ENCODE results near the gene ULK1.

Gene ULK1

DNA sequence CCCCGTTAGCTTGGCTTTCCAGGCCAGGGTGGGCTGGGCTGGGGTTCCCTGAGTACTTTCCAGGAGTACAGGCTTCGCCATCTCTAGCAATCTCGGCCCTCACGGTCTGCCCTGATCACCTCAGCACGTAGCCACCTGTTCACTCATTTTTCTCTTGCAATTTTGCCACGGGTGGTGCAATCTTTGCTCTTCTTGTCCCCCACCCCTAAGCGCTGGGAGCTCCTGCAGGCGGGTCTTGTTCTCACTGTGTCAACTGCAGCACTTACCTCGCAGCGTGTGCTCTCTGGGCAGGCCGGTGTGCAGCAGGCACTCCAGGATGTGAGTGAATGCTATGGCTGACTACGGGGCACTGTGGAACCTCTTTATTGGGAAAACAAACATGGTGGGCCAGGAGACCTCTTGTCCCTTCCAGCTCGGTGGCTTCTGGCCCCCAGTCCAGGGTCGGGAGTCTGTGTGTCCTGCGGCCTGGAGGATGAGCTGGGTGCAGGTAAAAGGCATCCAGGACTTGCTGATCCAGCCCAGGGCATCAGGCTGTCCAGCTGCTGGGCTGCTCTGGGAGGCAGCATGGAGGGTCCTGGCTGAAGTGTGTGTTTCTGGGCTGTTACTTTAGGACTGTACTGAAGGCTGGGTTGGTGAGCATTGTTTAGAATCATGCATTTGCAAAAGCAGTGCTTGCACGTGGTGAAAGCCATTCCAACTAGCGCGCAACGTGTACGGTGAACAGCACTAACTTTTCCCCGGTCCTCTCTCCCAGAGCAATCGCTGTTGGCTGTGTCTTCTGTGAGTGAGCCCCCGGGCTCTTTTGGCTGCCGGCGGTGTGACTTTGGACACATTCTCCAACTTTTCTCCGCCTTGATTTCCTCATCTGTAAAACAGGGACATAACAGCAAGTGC lies 1.5 kb upstream of the ULK1 start:
- no peak for DNase-seq (ENCODE audit: low read depth in 2 of 2)

DNA sequence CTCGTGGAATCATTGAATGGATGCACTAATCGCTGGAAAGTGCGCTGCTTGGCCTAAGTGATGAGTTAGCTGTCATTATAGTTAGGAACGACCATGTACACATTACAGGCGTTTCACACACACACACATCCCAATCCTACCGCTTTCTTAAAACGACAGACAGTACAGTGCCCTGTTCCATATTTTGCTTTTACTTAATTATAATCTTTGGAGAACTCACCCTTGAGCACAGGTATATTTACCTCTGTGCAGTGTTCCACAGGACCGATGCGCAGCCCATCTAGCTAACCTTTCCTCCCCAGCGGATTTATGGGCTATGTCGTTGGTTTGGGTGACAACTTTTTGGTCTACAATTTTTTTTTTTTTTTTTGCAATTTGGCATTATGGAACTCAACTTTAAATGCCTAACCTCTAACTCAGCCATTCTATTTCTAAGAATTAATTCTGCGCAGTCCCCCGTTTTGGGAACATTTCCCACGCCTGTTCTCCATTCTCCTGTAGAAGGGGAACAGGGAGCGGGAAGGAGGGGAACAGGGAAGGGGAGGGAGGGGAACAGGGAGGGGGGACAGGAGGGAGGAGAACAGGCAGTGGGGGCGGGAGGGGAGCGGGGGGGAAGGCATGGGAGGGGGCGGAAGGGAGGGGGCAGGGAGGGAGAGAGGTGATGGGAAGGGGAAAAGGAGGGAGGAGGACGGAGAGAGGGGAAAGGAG lies 663 bp upstream of the ULK1 start:
- no peak for DNase-seq (ENCODE audit: low read depth in 2 of 2)

DNA sequence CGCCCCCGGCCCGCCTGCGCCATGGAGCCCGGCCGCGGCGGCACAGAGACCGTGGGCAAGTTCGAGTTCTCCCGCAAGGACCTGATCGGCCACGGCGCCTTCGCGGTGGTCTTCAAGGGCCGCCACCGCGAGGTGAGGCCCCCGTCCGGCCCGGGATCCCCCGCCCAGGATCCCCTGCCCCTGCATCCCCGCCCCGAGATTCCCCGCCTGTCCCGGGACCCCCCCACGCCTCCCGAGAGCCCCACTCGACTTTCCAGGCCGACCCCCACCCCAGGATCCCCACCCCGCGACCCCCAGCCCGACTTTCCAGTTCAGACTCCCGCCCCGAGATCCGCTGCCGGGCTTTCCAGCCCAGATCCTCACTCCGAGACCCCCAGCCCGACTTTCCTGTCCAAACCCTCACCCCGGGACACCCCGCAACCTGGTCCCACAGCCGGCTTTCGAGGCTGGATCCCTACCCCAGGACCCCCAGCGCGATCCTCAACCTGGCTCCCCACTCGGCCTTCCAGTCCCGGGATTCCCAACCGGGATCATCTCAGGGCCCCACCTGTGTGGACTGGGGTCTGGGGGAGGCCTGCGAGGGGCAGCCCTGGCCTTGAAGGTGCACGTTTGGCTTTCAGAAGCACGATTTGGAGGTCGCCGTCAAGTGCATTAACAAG lies 688 bp downstream of the ULK1 start:
- DNase-seq (ENCODE audit: low read depth in 2 of 2): no peak

DNA sequence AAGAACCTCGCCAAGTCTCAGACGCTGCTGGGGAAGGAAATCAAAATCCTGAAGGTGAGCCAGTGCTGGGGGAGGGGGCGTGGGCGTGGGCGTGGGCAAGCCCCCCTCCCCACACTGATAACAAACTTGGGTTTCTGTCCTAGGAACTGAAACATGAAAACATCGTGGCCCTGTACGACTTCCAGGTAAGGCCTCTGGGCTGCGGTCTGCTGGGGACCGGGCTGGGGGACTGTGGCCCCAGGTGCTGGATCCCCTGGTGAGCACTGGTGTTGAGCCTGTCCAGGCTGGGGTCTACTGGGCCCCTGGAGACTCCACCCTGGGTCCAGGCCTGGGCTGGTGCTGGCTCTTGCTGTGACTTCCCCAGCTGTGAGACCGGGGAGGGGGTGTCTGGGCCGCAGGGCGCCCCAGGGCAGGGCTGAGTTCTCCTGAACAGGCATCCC lies 1.2 kb downstream of the ULK1 start:
- DNase-seq (ENCODE audit: low read depth in 2 of 2): no peak

DNA sequence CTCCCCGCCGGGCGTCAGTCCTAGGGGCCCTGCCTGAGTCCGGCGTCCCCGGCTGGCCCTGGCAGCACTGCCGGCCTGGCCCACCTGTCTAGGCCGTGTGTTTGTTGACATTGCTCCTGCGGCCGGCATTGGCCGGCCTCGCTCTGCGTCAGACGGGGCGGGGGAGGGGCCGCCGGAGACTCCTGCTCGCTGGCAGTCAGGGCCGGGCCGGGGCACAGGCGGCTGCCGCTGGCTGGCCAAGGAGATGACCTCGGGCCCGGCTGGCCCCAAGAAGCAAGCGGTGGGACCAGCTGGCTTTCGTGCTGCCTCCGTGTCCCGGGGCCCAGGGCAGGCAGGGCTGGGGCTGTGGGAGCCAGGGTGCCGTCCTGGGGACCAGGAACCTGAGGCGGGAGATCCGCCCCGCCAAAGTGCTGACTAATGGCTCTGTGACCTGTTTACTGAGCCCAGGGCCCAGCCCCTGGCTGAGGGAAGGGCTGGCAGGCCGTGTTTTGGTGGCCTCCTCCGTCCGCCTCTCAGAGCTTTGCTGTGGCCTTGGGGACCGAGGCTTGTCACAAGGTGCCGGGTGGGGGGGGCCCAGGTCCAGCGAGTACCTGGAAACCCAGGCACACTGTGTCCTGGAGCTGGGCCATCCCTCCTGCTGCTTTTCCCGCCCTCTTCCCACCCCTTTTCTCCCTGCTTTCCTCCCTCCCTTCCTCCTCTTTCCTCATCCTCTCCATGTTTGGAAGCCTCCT lies 1.8 kb downstream of the ULK1 start:
- DNase-seq (ENCODE audit: low read depth in 2 of 2): peak; percentile 50 to 54

DNA sequence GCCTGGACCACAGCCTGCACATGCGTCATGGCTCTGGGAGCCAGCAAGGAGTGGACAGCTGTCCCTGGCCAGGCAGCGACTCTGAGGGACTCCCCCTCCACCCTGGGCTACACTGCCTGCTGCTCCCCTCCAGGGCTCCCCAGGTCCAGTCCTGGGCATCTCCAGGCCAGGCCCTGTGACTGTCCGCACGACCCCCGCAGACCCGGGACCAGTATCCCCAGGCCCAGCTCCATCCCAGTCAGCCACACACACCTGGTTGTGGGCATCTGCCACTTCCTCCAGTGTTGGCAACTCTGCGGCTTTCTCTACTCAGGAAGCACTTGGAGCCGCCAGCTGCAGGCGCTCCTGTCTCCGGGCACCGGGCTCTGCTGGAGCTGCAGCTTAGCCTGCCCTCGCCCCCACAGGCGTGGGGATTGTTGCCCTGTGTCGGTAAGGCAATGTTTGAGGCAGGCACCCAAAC lies 2.4 kb downstream of the ULK1 start:
- DNase-seq (ENCODE audit: low read depth in 2 of 2): no peak

DNA sequence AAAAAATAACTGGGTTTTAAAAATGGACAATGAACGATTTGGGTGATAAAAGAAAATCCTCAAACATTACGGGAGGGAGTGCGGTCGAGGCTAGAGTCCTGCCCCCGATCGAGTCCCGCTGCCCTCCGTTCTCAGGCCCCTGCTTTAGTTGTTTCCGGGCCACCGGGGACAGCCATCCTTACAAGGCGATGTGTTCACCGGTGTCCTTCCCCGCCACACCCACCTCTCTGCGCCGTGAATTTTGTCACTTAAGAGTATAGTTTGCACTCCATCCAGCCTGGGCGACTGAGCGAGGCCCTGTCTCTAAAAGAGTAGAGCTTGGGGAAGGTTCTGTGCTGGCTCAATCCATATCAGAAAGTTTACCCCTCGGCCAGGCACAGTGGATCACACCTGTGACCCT lies 2.9 kb downstream of the ULK1 start:
- no peak for DNase-seq (ENCODE audit: low read depth in 2 of 2)

DNA sequence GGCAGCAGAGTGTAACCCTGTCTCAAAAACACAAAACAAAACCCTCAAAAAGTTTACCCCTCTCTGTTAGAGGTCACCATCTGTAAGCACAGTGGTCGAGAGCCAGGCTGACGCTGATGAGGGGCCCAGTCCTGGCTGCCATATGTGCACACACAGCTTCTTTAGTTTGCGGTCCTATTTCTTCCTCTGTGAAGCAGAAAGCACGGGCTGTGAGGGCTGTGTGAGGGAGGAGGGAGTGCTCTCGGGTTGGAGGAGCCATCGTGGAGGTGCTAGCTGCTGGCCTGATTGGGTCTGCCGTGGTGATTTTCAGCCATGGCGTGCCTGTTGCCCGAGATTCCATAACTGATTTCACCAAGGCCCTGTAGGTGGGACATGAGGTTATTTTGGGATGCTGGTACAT lies 3.5 kb downstream of the ULK1 start:
- DNase-seq (ENCODE audit: low read depth in 2 of 2): no peak

DNA sequence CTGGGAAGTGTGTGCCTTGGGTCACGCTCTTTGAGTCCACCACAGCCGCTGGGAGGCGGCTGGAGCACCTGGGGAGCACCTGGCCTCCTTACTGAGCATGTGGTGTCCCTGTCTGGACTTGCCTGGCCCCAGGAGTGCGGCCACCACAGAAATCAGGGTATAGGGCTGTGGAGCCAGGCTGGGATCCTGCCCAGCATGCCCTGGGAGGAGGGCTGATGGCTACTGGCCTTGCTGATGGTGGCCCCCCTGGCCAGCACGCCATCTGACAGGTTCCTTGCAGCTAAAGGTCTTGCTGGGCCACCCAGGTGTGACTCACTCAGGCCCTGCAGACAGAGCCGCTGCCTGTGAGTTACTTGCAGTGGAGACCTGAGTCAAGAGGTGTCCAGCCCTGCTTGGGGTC lies 6.0 kb downstream of the ULK1 start:
- DNase-seq (ENCODE audit: low read depth in 2 of 2): no peak

DNA sequence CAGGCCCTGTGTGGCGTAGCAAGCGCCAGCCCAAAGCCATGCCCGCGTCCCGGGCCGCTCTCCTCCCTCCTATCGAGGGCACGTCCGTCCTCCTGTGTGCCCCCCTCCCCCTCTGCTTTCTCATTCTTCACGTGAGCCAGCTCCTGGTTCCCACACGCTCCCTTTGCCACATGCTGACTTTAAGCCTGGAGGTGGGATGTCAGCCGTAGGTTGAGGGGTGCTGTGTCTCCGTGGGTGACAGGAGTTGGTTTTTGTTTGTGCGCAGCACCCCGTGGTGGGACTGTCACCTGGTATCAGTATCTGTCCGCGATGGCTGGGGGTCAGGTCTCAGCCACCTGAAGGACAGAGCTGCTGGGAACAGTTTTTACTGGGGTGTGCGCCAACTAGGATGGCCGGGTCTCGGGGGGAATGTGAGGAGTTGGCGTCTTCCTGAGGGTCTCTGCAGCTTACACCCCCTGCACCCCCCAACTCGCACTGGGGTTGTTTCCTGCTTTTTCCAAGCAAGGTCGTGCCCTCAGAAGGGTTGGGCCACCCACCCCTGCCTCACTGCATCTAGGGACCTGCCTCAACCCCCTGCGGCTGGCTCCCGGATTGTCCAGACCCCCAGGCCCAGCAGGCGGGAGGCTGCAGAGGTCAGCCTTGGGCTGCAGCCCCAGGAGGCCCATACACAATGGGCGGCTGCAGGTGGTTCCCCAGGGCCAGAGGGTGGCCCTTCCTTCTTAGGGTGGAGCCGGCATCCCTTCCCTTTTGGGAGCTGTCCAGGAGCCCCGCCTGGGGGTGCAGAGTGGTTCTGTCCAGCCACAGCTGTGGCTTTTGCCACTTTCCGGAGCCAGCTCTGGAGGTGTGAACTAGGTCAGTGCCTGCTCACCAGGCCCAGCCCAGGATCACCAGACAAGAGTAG lies 7.3 kb downstream of the ULK1 start:
- DNase-seq (ENCODE audit: low read depth in 2 of 2): no peak

DNA sequence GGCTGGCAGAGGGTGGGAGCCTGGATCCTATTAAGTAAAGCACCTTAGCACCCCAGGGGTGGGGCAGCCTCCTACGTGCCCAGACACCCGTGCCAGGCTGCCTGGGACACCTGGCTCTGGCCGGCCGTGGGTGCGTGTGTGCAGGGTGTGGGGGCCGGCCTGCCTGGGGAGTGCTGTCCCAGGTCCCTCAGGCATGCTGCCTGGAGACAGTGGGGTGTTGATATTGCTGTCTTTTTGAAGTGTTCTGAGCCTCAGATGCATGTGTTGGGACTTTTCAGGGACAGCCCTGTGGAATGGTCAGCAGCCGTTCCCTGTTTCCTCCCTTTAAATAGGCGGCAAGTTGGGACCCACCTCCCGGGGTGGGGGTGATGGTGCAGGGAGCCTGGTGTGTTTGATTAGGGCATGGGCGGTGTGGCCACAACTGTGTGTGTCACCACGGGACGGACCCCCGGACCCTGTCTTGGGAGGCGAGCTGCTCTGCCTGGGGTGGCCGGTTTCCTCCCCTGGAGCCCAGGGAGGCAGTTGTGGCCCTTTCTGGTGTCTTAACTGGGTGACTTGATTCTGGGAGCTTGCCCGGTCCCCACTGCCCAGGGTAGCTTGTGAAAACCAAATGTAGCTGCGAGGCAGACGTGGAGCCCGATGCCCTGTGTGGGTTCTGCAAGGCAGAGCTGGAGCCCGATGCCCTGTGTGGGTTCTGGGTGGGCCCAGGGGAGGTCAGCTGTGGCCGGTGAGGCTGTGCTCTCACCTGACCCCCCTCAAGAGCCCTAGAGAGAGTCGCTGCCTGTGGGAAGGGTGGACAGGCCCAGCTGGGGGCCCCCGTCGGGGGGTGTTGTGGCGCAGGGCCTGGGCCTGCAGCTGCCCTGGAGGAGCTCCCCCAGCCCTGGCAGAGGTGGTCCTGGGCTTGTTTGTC lies 8.2 kb downstream of the ULK1 start:
- no peak for DNase-seq (ENCODE audit: low read depth in 2 of 2)

DNA sequence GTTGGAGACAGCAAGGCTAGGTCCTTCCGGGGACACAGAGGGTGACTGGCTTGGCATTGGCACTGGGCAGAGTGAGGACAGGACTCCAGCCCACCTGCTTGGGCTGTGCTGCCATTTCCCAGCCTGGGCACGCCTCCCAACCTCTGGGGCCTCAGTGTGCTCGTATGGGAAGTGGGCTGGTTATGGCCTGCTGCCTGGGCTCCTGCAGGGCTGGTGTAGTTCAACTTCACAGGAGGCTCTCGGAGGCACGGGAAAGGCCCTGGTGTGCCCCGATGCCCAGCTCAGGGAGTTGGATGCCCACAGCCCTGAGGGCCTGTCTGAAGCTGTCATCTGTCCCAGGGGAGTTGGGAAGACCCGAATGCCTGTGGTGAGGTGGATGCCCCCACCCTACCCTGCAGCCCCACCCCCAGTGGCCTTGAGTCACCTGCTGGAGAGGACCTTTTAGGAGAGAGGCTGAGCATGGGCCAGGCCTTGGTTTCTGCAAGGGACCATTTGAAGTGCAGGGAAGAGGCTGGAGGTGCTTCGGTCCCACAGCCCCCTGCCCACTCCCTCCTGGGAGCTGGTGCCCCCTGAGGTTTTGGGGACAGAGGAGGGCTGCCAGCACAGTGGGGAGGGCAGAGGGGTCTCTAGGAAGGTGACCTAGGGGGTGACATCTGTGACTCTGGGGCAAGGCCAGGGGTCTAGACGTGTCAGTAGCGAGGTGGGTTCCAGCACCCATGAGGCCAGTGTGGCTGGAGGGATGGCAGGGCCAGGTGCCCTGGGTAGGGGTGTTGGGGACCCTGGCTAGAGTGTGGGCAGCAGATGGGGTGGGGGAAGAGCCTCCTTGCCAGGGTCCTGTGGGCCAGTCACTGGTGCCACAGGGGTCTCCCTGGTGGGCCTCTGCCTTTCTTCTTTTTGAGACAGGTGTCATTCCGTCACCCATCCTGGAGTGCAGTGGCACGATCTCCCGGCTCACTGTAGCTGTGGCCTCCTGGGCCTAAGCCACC lies 9.1 kb downstream of the ULK1 start:
- no peak for DNase-seq (ENCODE audit: low read depth in 2 of 2)

DNA sequence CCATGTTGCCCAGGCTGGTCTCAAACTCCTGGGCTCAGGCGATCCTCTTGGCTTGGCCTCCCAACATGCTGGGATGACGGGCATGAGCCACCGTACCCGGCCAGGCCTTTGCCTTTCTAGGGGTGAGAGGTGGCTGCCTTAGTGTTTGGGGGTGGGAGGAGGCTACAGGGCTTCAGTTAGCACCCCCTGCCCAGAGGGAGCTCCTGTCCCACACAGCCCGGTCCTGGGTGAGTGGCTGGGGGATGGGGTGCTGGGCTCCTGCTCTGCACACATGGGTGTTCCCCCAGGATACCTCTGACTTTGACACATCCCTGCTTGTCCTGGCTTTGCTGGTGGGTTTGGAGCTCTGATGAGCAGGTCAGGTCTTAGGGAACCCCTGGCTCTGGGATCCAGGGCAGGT lies 9.9 kb downstream of the ULK1 start:
- no peak for DNase-seq (ENCODE audit: low read depth in 2 of 2)

DNA sequence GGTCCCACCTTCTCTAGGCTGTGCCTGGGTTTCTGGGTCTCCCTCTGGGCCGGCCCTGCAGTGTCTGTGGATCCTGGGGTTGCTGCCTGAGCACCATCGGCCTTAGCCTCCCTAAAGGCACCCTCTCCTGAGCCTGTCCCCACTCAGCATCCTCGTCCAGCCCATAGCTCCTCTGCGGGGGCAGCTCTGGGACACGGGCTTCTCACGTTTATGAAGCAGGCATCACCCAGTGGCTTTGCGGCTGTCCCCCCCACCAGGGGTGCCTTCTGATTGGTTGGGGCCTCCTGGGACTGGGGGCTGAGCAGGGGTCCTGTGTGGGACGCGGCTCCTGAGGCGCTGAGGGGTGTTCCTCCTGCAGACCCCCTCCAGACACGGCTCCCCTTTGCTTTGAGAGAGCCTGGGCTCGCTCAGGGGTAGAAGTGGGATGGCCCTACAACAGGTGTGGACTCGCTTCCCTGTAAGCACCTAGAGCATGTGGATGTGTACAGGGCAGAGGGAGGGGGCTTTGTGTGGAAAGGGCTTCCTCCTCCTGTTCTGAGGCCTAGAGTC lies 10.7 kb downstream of the ULK1 start:
- DNase-seq (ENCODE audit: low read depth in 2 of 2): no peak

DNA sequence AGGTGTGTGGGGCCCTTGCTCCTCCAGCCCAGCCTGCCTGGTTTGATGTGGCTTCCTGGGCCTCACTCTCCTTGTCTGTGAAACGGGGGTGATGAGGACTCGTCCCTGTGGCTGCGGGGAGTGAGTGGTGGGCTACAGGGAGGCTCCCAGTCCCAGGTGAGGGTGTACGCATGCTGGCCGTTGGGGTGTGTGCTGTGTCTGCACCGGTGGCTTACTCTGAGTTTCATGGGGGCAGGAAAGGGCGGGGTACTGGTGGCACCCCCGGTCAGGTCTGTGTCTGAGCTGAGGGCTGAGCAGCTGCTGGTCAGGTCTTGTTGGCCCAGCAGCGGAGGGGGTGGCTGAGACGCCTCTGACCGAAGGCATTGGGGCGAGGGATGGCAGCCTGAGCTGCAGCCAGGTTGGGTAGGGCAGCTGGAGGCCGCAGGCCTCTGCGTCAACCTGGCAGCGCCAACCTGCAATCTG lies 11.2 kb downstream of the ULK1 start:
- DNase-seq (ENCODE audit: low read depth in 2 of 2): no peak

DNA sequence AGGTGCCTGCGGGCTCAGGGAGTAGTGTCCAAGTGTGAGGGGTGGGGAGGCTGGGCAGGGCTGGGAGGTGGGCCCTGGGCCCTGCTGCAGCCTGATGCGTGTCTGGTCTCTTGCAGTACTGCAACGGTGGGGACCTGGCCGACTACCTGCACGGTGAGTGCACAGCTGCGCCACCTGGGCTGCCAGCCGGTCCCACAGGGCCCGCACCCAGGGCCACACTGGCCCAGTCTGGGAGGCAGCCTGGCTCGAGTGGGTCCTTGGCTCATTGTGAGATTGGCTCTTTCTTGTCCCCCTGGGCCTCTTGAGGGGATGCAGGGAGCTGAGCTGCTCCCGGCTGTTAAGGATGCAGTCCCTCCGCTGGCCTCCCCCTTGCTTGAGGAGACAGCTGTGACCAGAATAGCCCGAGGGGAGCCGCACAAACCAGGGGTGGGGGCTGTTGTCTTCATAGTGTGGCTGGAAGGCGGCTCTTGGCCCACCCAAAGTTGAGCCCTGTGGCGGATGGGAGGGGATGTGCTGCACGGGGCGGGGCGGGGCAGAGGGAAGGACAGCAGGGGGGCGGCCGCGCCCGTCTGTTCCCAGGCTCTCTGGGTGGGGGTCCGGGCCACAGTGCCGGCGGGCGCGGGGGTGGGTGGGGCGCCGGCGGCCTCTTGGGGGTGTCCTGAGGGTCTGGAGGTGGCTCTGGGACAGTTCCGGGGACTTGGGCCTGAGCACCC lies 13.1 kb downstream of the ULK1 start:
- no peak for DNase-seq (ENCODE audit: low read depth in 2 of 2)

Measured in activated CD4-positive, alpha-beta T cell treated with anti-CD3 and anti-CD28 coated beads for 24 hours (primary cell).